ENCODE data around the gene ANKS1A. TPM values are rescaled to one million over a fixed set of nuclear protein-coding genes. Genes with fewer than 3 reads are reported as not detected.

ANKS1A gene
- total and polyA plus RNA-seq, 2 of the 4 experiments (the other 2 are of a cell fraction): 7.2 to 7.5 TPM

DNA sequence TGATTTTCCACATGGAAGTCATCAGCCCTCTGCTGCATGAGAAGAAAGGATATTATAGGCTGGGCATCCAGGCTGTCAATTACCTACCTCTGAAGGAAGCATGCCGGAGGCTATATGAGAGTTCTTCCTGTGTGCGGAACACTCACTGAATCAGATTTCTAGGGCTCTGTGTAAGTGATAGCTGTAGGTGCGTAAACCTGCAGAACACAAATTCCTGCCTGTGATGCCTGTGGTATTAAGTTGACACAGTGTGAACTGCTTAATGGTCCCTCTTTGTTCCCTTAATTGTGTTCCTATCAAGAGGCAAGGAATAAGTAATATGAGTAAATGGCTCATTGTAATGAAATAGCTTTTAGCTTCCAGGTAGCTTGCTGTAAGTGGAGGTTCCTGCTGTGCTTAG is 103.3 kb downstream of the ANKS1A start:
- no peak overlapping the region for H2BK15ac ChIP-seq (ENCODE audit: low read depth, low read length)
- no peak overlapping the region for H2AK9ac ChIP-seq (replicated peaks; ENCODE audit: low read depth, low read length, poor library complexity)
- no peak overlapping the region for H2BK5ac ChIP-seq (ENCODE audit: low read depth, low read length, poor library complexity, severe bottlenecking)
- ChIA-PET CTCF (interaction anchor here (0.6 to 1.2 kb wide), 4 partner anchors 12 to 145 kb away, joined by 3 to 10 read pairs (median 3); no protein-coding TSS in a partner anchor), POLR2A (ENCODE audit: unreplicated experiment) (no interaction called here)
- no peak overlapping the region for H3K9ac ChIP-seq (ENCODE audit: low read depth, low read length)
- WGBS, 2 experiments (ENCODE audit: extremely low coverage in 2 of 2, insufficient read length in 1 of 2): no CpG with 5 or more reads among the region's 3 CpGs
- intact Hi-C loops (cut with micrococcal nuclease): no loop called here
- no peak overlapping the region for H4K5ac ChIP-seq (ENCODE audit: low read depth, low read length)
- H3K23ac ChIP-seq (ENCODE audit: low read depth, low read length): no peak overlapping the region
- H4K91ac ChIP-seq (ENCODE audit: insufficient read depth, low read depth, low read length): no peak overlapping the region
- H4K8ac ChIP-seq (ENCODE audit: low read depth in 2 of 2, low read length in 2 of 2): no peak overlapping the region
- H3K4me2 ChIP-seq (ENCODE audit: low read depth, low read length): no peak overlapping the region
- no peaks in the 10 kb centered on the region for H3K27me3 ChIP-seq (ENCODE audit: control insufficient read depth, insufficient read depth, low read length)
- no peaks in the 10 kb centered on the region for H4K20me1 ChIP-seq (ENCODE audit: insufficient read depth, low read length)
- no peak overlapping the region for H3K27ac ChIP-seq (ENCODE audit: insufficient read depth, low read length)
- H2AFZ ChIP-seq (replicated peaks; ENCODE audit: low read length, poor library complexity): no peak overlapping the region
- ATAC-seq (ENCODE audit: low read depth) (no peak), DNase-seq (no peak)
- no peaks in the 10 kb centered on the region for H3K9me3 ChIP-seq (ENCODE audit: control insufficient read depth, insufficient read depth, low read length)
- in situ Hi-C loops (cut with MboI; ENCODE audit: low sequenced_read_pairs): no loop called here
- no peak overlapping the region for H3K18ac ChIP-seq (ENCODE audit: low read depth, low read length)
- TF ChIP-seq NFE2L2 (IDR thresholded peaks at IDR 0.05; ENCODE audit: low read depth, low read length) (no peak), MXI1 (IDR thresholded peaks at IDR 0.05; ENCODE audit: borderline replicate concordance, low read depth, low read length) (no peak), CHD1 (IDR thresholded peaks at IDR 0.05; ENCODE audit: low read depth, low read length) (no peak), SMC3 (IDR thresholded peaks at IDR 0.05; ENCODE audit: low read depth, low read length) (no peak), RAD21 (IDR thresholded peaks at IDR 0.05; ENCODE audit: low read length) (no peak)
- TF ChIP-seq, protein P1, sequence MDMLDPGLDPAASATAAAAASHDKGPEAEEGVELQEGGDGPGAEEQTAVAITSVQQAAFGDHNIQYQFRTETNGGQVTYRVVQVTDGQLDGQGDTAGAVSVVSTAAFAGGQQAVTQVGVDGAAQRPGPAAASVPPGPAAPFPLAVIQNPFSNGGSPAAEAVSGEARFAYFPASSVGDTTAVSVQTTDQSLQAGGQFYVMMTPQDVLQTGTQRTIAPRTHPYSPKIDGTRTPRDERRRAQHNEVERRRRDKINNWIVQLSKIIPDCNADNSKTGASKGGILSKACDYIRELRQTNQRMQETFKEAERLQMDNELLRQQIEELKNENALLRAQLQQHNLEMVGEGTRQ (IDR thresholded peaks at IDR 0.05; ENCODE audit: low read depth, low read length): no peak
- H3K79me1 ChIP-seq (ENCODE audit: low read depth in 1 of 2, low read length in 2 of 2): no peaks in the 10 kb centered on the region
- no peak overlapping the region for H2BK120ac ChIP-seq (ENCODE audit: low read depth, low read length)
- no TSS peak for BruUV-seq (replicated peaks)
- no peak overlapping the region for H3K4me3 ChIP-seq (ENCODE audit: insufficient read depth, low read depth, low read length)
- peaks cover 14% of the 10 kb centered on the region for H3K36me3 ChIP-seq (ENCODE audit: control insufficient read depth, insufficient read depth, low read length)
- H3K9me1 ChIP-seq (ENCODE audit: insufficient read depth, low read length): no peaks in the 10 kb centered on the region; the same call in 1 of the 2 replicates
- H3K4me1 ChIP-seq (ENCODE audit: control insufficient read depth, insufficient read depth, low read length): no peaks in the 10 kb centered on the region
- H2BK20ac ChIP-seq (ENCODE audit: low read depth, low read length): no peak overlapping the region; the same call in 1 of the 2 replicates
- H3K4ac ChIP-seq (ENCODE audit: low read depth, low read length): no peak overlapping the region
- dilution Hi-C loops (cut with HindIII; ENCODE audit: low sequenced_read_pairs, unreplicated experiment): no loop called here
- no peak overlapping the region for H3K14ac ChIP-seq (replicated peaks; ENCODE audit: low read depth, low read length)
- no peak overlapping the region for H3K56ac ChIP-seq (ENCODE audit: extremely low read depth, insufficient read depth, low read length)
- H2AK5ac ChIP-seq (ENCODE audit: low read depth, low read length): no peak overlapping the region

Measured in IMR-90 (cell line).